K562 (cell line): Measurements from ENCODE around the gene FAM156A. TPM values are rescaled to one million over a fixed set of nuclear protein-coding genes. Genes with fewer than 3 reads are reported as not detected.

Source experiments
- CBFA2T3 ChIP-seq: fragments of 450-650 bp; IDR thresholded peaks from 2 replicates; pipeline ENCODE4 v1.6.1; 2017
- ELF1 ChIP-seq: fragments of 200-800 bp; sonication (Bioruptor generic); IDR thresholded peaks from 2 replicates; pipeline ENCODE4 v1.6.1; 2016; ENCODE audit warnings: missing genetic modification characterization, missing compliant biosample characterization
- EP400 ChIP-seq: fragments of 450-650 bp; IDR thresholded peaks from 2 replicates; pipeline ENCODE4 v1.6.1; 2017; ENCODE audit warnings: antibody characterized with exemption, mild to moderate bottlenecking, moderate library complexity
- HIVEP1 ChIP-seq: fragments of 250-450 bp; sonication (Bioruptor Pico); IDR thresholded peaks from 2 replicates; pipeline ENCODE4 v1.4.0; 2020; ENCODE audit warnings: mild to moderate bottlenecking
- JUNB ChIP-seq: fragments of 450-650 bp; formaldehyde crosslinking; conservative IDR thresholded peaks from 2 replicates; pipeline ENCODE4 v1.4.0; 2020; ENCODE audit warnings: mild to moderate bottlenecking
- KLF16 ChIP-seq: IDR thresholded peaks from 2 replicates; pipeline ENCODE4 v1.6.1; 2016; ENCODE audit warnings: antibody characterized with exemption
- MED1 ChIP-seq: sonication (generic); formaldehyde crosslinking; IDR thresholded peaks from 2 replicates; pipeline ENCODE4 v1.8.1; 2023; ENCODE audit warnings: missing genetic modification reagents, borderline replicate concordance
- NCOA1 ChIP-seq: fragments of 450-650 bp; IDR thresholded peaks from 2 replicates; pipeline ENCODE4 v1.6.1; 2016; ENCODE audit warnings: low read depth
- PML ChIP-seq: IDR thresholded peaks from 2 replicates; pipeline ENCODE4 v1.6.1; 2012; ENCODE audit warnings: low read length, inconsistent platforms
- POU5F1 ChIP-seq: fragments of 150-350 bp; IDR thresholded peaks from 2 replicates; pipeline ENCODE4 v1.6.1; 2014; ENCODE audit warnings: borderline replicate concordance, low read length, low read depth, mild to moderate bottlenecking; ENCODE audit not compliant: partially characterized antibody
- SMARCA4 ChIP-seq: fragments of 450-650 bp; IDR thresholded peaks from 2 replicates; pipeline ENCODE4 v1.6.1; 2016
- SP1 ChIP-seq: sonication (generic); formaldehyde crosslinking; IDR thresholded peaks from 2 replicates; pipeline ENCODE4 v1.8.1; 2022; ENCODE audit warnings: mild to moderate bottlenecking, missing genetic modification reagents
- TOE1 ChIP-seq, 2 experiments: fragments of 450-650 bp in 1 of 2; sonication (generic) in 1 of 2; formaldehyde crosslinking in 1 of 2; IDR thresholded peaks; 2 replicates each; pipeline versions ENCODE4 v1.7.1 to v1.8.0; 2016 to 2022; ENCODE audit warnings: borderline replicate concordance in 2 of 2, mild to moderate bottlenecking in 2 of 2, antibody characterized with exemption in 1 of 2, inconsistent platforms in 1 of 2, low read depth in 1 of 2, missing genetic modification reagents in 1 of 2, moderate library complexity in 1 of 2
- ZBTB1 ChIP-seq: sonication (generic); formaldehyde crosslinking; IDR thresholded peaks from 2 replicates; pipeline ENCODE4 v1.8.1; 2023; ENCODE audit warnings: missing genetic modification reagents, low read depth, mild to moderate bottlenecking, borderline replicate concordance
- ZBTB17 ChIP-seq: fragments of 450-650 bp; formaldehyde crosslinking; IDR thresholded peaks from 2 replicates; pipeline ENCODE4 v1.4.0; 2020; ENCODE audit warnings: mild to moderate bottlenecking
- ZKSCAN1 ChIP-seq: fragments of 150-350 bp; IDR thresholded peaks from 2 replicates; pipeline ENCODE4 v1.6.1; 2016; ENCODE audit warnings: low read depth, low read length
- polyA plus RNA-seq, 8 experiments: library from polyadenylated mRNA; depleted of rRNA in 4 of 8; stranded (reverse) in 5 of 8; unstranded in 3 of 8; fragments of >200 nt; fragmentation: Nextera tagmentation in 2 of 8; fragmentation: Illumina TruSeq in 1 of 8; extraction: Ambion mirVana in 2 of 8; extraction: Trizol in 1 of 8; gene quantifications; 2 replicates each; pipeline versions ENCODE4 v1.2.1 to v1.2.3, GENCODE V29; 2011 to 2014; ENCODE audit warnings: inconsistent platforms in 1 of 8, missing spikeins in 1 of 8
- total RNA-seq, 7 experiments: library from RNA; depleted of rRNA in 6 of 7; stranded (reverse); fragments of >200 nt in 6 of 7; fragmentation: Illumina TruSeq in 2 of 7; extraction: Trizol in 2 of 7; gene quantifications; 2 replicates each; pipeline versions ENCODE4 v1.2.1 to v1.2.3, GENCODE V29; 2011 to 2021; ENCODE audit warnings: low replicate concordance in 1 of 7
- TF ChIP-seq, protein P1 (sequence below): fragments of 250-450 bp; sonication (Bioruptor Pico); IDR thresholded peaks from 2 replicates; pipeline ENCODE4 v1.9.0; 2021; ENCODE audit warnings: mild to moderate bottlenecking, inconsistent platforms
- TF ChIP-seq, protein P2 (sequence below), 2 experiments: fragments of 450-650 bp; formaldehyde crosslinking in 1 of 2; IDR thresholded peaks; 2 replicates each; pipeline versions ENCODE4 v1.4.0 to v1.6.1; 2014 to 2020; ENCODE audit warnings: mild to moderate bottlenecking in 2 of 2, borderline replicate concordance in 1 of 2, low read depth in 1 of 2

FAM156A gene
- total and polyA plus RNA-seq, 9 of the 15 experiments (the other 6 are each of a cell fraction or from before 2014, with no cell fraction given) = 1.9 to 20.3 (median 8.6) TPM

DNA sequence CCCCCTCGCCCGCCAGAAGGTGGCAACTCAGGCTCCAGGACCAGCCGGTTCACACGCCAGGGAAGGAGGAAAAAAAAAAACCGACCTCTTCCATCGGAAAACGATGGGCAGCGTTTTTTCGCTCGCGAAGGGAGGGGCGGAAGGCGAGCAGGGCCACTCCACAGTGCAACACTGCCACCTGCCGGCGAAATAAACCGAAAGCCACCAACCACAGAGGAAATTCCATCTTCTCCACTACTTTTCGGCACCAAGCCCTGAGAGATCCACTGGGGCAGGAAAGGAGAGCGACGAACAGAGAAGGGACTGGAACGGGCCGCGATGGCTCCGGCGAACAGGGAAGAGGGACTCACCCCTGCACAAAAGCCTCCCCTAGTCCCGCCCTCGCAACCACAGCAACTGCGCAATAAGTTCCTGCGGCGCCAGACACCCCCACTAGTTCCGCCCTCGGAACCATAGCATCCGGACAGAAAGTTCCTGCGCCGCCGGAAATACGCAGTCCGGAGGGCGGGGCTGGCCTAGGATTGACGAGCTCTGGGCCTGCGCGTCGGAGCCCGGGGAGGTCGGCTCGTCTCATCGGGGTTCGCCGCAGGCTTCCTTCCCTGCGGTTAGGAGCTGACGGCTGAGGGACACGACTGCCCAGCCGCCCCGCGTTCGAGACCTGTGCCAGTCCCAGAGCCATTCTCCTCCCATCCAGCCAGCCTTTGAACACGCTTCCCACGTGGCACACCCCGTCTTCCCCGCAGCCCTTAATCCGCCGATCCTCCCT is 23.4 kb downstream of the FAM156A start (continued):
- TF ChIP-seq ZKSCAN1 (0 out of 2 replicates have a peak, but pooled peaks have one; percentile 9), MED1 (CRISPR knock-in tag) (no peak), POU5F1 (no peak), PML (no peak), KLF16 (peak; percentile 26; the same call in 1 of the 2 replicates), NCOA1 (0 out of 2 replicates have a peak, but pooled peaks have one; percentile 28), ELF1 (tag) (peak; percentile 60; the same call in 1 of the 2 replicates), HIVEP1 (CRISPR knock-in tag) (no peak), SP1 (CRISPR knock-in tag) (peak; percentile 66; the same call in 1 of the 2 replicates), SMARCA4 (no peak), ZBTB17 (peak; percentile 86), EP400 (peak; percentile 70), CBFA2T3 (0 out of 2 replicates have a peak, but pooled peaks have one; percentile 3), ZBTB1 (CRISPR knock-in tag) (peak; percentile 67; the same call in 1 of the 2 replicates), TOE1 (IDR thresholded peaks at IDR 0.05; ENCODE audit: borderline replicate concordance) (peak; percentile 78), TOE1 (CRISPR knock-in tag; IDR thresholded peaks at IDR 0.05; ENCODE audit: borderline replicate concordance, low read depth) (no peak), JUNB (no peak)
- TF ChIP-seq, protein P1, sequence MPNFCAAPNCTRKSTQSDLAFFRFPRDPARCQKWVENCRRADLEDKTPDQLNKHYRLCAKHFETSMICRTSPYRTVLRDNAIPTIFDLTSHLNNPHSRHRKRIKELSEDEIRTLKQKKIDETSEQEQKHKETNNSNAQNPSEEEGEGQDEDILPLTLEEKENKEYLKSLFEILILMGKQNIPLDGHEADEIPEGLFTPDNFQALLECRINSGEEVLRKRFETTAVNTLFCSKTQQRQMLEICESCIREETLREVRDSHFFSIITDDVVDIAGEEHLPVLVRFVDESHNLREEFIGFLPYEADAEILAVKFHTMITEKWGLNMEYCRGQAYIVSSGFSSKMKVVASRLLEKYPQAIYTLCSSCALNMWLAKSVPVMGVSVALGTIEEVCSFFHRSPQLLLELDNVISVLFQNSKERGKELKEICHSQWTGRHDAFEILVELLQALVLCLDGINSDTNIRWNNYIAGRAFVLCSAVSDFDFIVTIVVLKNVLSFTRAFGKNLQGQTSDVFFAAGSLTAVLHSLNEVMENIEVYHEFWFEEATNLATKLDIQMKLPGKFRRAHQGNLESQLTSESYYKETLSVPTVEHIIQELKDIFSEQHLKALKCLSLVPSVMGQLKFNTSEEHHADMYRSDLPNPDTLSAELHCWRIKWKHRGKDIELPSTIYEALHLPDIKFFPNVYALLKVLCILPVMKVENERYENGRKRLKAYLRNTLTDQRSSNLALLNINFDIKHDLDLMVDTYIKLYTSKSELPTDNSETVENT (CRISPR knock-in tag) = no peak
- TF ChIP-seq, protein P2, sequence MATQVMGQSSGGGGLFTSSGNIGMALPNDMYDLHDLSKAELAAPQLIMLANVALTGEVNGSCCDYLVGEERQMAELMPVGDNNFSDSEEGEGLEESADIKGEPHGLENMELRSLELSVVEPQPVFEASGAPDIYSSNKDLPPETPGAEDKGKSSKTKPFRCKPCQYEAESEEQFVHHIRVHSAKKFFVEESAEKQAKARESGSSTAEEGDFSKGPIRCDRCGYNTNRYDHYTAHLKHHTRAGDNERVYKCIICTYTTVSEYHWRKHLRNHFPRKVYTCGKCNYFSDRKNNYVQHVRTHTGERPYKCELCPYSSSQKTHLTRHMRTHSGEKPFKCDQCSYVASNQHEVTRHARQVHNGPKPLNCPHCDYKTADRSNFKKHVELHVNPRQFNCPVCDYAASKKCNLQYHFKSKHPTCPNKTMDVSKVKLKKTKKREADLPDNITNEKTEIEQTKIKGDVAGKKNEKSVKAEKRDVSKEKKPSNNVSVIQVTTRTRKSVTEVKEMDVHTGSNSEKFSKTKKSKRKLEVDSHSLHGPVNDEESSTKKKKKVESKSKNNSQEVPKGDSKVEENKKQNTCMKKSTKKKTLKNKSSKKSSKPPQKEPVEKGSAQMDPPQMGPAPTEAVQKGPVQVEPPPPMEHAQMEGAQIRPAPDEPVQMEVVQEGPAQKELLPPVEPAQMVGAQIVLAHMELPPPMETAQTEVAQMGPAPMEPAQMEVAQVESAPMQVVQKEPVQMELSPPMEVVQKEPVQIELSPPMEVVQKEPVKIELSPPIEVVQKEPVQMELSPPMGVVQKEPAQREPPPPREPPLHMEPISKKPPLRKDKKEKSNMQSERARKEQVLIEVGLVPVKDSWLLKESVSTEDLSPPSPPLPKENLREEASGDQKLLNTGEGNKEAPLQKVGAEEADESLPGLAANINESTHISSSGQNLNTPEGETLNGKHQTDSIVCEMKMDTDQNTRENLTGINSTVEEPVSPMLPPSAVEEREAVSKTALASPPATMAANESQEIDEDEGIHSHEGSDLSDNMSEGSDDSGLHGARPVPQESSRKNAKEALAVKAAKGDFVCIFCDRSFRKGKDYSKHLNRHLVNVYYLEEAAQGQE (IDR thresholded peaks at IDR 0.05; ENCODE audit: borderline replicate concordance) = peak; percentile 60
- TF ChIP-seq, protein P2 (CRISPR knock-in tag; IDR thresholded peaks at IDR 0.05; ENCODE audit: low read depth) = no peak; the same call in 1 of the 2 replicates
